Prostate gland (tissue), 2 donors: ENCODE measurements around the gene NEB.

ENCODE experiments used
- POLR2A ChIP-seq: fragments of 450-650 bp; IDR thresholded peaks from one replicate; pipeline ENCODE4 v1.6.1; 2016; ENCODE audit warnings: antibody characterized with exemption, mild to moderate bottlenecking
- POLR2AphosphoS5 ChIP-seq: sonication (generic); formaldehyde crosslinking; IDR thresholded peaks from one replicate; pipeline ENCODE4 v1.6.1; 2017; ENCODE audit warnings: antibody characterized with exemption
- TF ChIP-seq, protein P1 (sequence below), 4 experiments: fragments of 200-600 bp in 2 of 4; fragments of 450-650 bp in 2 of 4; sonication (generic) in 2 of 4; IDR thresholded peaks; 1 replicate in 3 of 4; 2 replicates in 1 of 4; pipeline ENCODE4 v1.5.1; 2016 to 2019; ENCODE audit warnings: antibody characterized with exemption in 4 of 4, mild to moderate bottlenecking in 2 of 4, moderate library complexity in 2 of 4

GRCh38 chr2:151762694-151763093 is 28.4 kb upstream of the NEB start:
- TF ChIP-seq, protein P1, sequence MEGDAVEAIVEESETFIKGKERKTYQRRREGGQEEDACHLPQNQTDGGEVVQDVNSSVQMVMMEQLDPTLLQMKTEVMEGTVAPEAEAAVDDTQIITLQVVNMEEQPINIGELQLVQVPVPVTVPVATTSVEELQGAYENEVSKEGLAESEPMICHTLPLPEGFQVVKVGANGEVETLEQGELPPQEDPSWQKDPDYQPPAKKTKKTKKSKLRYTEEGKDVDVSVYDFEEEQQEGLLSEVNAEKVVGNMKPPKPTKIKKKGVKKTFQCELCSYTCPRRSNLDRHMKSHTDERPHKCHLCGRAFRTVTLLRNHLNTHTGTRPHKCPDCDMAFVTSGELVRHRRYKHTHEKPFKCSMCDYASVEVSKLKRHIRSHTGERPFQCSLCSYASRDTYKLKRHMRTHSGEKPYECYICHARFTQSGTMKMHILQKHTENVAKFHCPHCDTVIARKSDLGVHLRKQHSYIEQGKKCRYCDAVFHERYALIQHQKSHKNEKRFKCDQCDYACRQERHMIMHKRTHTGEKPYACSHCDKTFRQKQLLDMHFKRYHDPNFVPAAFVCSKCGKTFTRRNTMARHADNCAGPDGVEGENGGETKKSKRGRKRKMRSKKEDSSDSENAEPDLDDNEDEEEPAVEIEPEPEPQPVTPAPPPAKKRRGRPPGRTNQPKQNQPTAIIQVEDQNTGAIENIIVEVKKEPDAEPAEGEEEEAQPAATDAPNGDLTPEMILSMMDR (IDR thresholded peaks at IDR 0.05) = no peak
- TF ChIP-seq POLR2AphosphoS5 = no peak
- TF ChIP-seq POLR2A = no peak
